Rectal smooth muscle tissue (tissue), 1 donor: ENCODE data around the gene FSTL4.

Source experiments
- H3K27ac ChIP-seq: one replicate; pipeline ENCODE4 v1.7.0; 2013; ENCODE audit warnings: low read depth, low read length, inconsistent platforms
- H3K27me3 ChIP-seq: one replicate; pipeline ENCODE4 v1.7.0; 2013; ENCODE audit warnings: low read length; ENCODE audit not compliant: control insufficient read depth, insufficient read depth
- H3K36me3 ChIP-seq: one replicate; pipeline ENCODE4 v1.7.0; 2013; ENCODE audit warnings: low read length; ENCODE audit not compliant: control insufficient read depth, insufficient read depth
- H3K4me1 ChIP-seq: one replicate; pipeline ENCODE4 v1.7.0; 2013; ENCODE audit warnings: low read length; ENCODE audit not compliant: control insufficient read depth, insufficient read depth
- H3K4me3 ChIP-seq: one replicate; pipeline ENCODE4 v1.7.0; 2013; ENCODE audit warnings: low read length
- H3K9ac ChIP-seq: one replicate; pipeline ENCODE4 v1.7.0; 2013; ENCODE audit warnings: low read length

Gene FSTL4

DNA sequence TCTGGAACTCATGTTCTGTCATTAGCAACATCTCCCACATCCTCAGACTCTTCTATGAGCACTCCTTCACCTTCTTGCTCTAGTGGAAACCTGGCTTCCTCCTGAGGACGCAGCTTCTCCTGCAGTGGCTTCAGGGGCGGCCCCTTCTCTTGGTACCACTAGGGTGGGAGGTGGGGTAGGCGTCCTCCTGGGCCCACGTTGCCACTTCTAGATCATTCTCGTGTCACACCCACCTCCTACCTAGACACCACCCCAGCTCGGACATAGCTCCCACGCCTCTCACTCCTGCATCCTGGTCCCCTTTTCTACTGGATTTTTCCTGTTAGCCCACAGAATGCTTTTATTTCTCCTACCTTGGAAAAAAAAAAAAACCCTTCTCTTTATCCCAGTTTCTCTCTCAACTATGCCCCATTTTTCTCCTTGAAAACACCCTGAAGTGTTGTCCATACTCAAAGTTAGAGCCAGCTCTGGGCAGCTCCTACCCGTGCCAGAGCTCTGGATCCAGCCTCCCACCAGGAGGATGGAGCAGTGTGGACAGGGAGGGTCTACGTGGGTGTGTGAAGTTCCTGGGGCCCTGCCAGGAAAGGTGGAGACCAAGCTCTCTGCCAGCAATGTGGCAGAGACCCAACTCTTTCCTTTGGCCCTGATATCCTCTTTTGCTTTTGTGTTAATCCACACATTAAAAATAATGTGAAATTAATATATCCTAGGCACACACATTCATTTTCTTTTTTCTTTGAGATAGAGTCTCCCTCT, 381.3 kb downstream of the FSTL4 start:
- no peaks in the 10 kb centered on the region for H3K36me3 ChIP-seq
- H3K4me1 ChIP-seq: no peaks in the 10 kb centered on the region
- H3K27me3 ChIP-seq: no peaks in the 10 kb centered on the region
- H3K27ac ChIP-seq: no peak overlapping the region
- H3K4me3 ChIP-seq: no peak overlapping the region
- no peak overlapping the region for H3K9ac ChIP-seq

DNA sequence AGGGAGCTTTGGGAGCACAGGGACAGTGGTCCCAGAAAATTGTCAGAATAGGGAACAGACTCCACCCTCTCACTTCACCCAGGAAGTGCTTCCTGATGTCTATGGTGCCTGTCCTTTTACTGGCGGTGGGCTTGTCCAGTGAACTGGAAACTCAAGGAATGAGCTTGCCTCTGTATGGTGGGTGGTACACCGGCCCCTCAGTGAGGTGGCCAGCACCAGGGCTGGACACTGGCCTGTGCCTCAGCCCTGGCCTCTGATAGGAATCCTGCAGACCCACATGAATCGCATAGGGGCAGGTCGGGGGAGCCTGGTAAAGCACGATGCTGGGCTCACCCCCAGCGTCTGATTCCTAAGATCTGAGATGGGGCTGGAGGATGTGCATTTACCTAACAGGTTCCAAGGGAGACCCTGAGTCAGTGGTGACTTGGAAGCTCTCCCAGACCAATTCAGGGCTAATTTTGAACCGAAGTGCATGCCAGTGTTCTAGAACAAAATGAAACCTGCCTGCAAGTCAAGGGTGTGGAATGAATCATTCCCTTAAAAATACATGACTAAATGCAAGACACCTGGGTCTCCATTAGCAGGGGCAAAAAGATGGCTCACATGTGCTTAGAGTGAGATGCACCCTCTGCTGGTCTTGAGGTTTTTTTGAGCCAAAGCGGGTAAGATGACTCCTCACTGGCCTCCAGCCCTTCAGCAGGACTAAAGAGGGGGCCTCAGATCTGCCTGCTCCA, 382.2 kb downstream of the FSTL4 start:
- Histone ChIP-seq H3K27me3 (no peaks in the 10 kb centered on the region), H3K36me3 (no peaks in the 10 kb centered on the region), H3K27ac (no peak overlapping the region), H3K4me3 (no peak overlapping the region), H3K9ac (no peak overlapping the region), H3K4me1 (no peaks in the 10 kb centered on the region)

DNA sequence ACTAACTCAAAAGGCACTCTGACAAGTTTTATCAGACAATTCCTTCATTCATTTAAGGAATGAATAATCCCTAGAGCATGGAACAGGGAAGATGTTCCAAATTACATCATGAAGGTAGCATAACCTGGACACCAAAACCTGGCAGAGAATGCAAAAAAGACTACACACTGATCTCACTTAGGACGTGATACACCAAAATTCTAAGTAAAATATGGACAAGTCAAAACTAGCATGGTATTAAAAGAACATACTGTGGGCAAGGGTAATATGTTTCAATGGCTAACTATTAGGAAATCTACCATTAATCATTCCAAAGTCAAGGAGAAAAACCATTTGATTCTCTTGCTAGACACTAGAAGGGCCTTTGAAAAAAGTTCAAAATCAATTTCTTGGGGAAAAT, 384.0 kb downstream of the FSTL4 start:
- H3K36me3 ChIP-seq: no peaks in the 10 kb centered on the region
- no peak overlapping the region for H3K4me3 ChIP-seq
- H3K27ac ChIP-seq: no peak overlapping the region
- H3K4me1 ChIP-seq: no peaks in the 10 kb centered on the region
- H3K27me3 ChIP-seq: no peaks in the 10 kb centered on the region
- H3K9ac ChIP-seq: no peak overlapping the region

DNA sequence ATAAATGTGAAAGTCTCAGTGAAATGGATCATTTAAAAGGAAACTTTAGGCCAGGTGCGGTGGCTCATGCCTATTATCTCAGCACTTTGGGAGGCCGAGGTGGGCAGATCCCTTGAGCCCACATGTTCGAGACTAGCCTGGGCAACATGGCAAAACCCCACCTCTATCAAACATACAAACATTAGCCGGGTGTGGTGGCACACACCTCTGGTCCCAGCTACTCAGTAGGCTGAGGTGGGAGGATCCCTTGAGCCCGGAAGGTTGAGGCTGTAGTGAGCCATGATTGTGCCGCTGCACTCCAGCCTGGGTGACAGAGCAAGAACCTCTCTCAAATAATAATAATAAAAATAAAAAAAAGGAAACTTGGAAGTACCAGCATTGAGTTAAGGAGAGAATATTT, 384.4 kb downstream of the FSTL4 start:
- no peaks in the 10 kb centered on the region for H3K4me1 ChIP-seq
- H3K27ac ChIP-seq: no peak overlapping the region
- no peaks in the 10 kb centered on the region for H3K27me3 ChIP-seq
- H3K36me3 ChIP-seq: no peaks in the 10 kb centered on the region
- no peak overlapping the region for H3K4me3 ChIP-seq
- no peak overlapping the region for H3K9ac ChIP-seq

DNA sequence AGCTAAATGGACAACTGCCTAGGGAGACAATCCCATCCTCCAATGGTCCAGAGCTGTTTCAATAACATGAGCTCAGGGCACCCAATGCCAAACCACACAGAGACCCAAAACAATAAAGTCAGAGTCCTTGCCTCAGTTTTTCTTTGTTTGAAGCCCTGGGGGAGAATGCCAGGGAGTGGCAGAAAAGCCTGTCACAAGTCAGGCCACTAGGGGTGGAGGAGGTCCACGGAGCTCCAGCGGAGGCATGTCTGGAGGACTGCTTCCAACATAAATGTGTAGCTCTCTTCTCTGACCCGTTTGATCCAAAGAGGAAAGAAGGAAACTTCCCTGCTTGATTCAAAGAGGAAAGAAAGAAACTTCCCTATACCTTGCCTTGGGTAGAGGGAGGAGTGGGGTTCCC, 385.3 kb downstream of the FSTL4 start:
- Histone ChIP-seq H3K4me1 (no peaks in the 10 kb centered on the region), H3K9ac (no peak overlapping the region), H3K4me3 (no peak overlapping the region), H3K36me3 (no peaks in the 10 kb centered on the region), H3K27ac (no peak overlapping the region), H3K27me3 (no peaks in the 10 kb centered on the region)

DNA sequence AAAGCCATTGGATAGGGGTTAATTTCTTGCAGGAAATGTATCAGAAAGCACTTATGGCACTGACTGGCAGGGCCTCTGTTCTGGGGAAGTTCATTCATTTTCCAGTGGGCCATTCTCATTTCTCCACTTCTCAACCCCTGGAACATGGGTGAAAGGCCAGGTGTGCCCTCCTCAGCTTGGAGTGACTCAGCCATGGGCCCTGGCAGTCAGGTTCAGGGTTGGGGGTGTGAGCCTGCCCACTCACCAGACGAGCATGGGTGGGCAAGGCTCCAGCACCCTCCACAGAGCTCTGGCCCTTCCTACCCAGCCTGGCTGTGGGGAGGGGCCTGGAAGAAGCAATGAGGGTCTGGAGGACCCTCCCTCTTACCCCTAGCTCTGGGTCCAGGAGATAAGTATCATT, 386.2 kb downstream of the FSTL4 start:
- Histone ChIP-seq H3K27me3 (no peaks in the 10 kb centered on the region), H3K9ac (no peak overlapping the region), H3K4me1 (no peaks in the 10 kb centered on the region), H3K27ac (no peak overlapping the region), H3K36me3 (no peaks in the 10 kb centered on the region), H3K4me3 (no peak overlapping the region)

DNA sequence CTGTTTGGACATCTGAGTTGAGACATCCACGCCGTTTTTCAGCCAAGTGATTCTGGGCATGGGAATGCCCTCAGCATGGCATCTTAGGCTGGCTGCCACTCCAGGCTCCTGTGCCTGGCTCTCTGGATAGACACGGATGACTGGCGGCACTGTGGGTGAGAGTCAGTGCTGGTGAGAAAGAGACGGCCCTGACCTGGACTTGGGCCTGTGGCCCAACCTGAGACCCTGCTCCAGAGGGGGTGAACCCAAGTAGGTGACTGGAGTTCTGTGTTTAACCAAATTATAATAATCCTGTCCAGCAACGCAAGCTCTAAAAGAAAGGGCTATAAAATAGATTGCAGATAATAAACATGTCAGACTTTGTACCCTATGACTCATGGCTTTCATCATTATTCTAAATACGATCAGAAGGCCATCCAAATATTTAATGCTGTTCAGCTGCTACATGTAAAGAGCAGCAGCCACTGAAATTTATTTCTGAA, 386.6 kb downstream of the FSTL4 start:
- no peak overlapping the region for H3K27ac ChIP-seq

DNA sequence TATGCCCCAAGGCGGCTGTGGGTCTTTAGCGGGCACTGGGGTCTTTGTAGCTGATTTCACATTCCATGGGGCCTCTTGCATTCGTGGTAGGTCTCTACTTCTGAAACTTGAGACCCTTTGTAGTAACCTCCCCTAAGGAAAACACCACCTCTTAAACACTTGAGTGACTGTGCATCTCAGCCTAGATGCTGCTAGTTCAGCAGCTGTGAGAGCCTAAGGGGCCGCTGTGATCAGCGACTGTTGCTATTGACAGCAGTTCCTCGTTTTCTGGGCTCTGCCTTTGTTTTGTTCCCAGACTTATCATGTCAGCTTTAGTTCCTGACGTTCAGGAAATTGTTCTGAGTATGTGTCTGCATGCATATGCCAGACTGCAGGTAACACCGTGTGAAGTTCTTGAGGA, 389.4 kb downstream of the FSTL4 start:
- no peak overlapping the region for H3K27ac ChIP-seq
- no peaks in the 10 kb centered on the region for H3K27me3 ChIP-seq
- H3K4me3 ChIP-seq: no peak overlapping the region
- no peaks in the 10 kb centered on the region for H3K4me1 ChIP-seq
- H3K36me3 ChIP-seq: no peaks in the 10 kb centered on the region
- no peak overlapping the region for H3K9ac ChIP-seq

More for the DNA sequence above, 386.6 kb downstream of the FSTL4 start:
- Histone ChIP-seq H3K4me3 (no peak overlapping the region), H3K36me3 (no peaks in the 10 kb centered on the region), H3K27me3 (no peaks in the 10 kb centered on the region), H3K9ac (no peak overlapping the region), H3K4me1 (no peaks in the 10 kb centered on the region)

DNA sequence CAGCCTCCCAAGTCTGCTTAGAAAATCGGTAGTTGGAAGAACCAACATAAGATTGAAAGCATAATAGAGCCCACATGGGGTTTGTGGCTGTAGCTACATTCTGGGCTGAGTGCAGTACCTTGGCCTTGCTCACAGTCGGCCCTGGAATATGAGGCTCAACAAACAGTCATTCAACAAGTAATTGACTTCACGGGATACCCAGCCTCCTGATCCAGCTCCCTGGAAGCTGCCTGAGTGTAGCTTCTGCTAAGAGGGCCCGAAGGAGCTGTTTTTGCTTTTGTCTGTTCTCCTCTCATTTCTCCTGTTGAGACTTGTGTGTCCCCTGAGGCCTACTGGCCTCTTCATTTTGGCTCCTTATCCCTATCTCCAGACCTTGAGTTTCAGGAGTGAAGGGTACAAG, 389.8 kb downstream of the FSTL4 start:
- Histone ChIP-seq H3K4me1 (no peaks in the 10 kb centered on the region), H3K9ac (no peak overlapping the region), H3K36me3 (no peaks in the 10 kb centered on the region), H3K27me3 (no peaks in the 10 kb centered on the region), H3K4me3 (no peak overlapping the region), H3K27ac (no peak overlapping the region)

DNA sequence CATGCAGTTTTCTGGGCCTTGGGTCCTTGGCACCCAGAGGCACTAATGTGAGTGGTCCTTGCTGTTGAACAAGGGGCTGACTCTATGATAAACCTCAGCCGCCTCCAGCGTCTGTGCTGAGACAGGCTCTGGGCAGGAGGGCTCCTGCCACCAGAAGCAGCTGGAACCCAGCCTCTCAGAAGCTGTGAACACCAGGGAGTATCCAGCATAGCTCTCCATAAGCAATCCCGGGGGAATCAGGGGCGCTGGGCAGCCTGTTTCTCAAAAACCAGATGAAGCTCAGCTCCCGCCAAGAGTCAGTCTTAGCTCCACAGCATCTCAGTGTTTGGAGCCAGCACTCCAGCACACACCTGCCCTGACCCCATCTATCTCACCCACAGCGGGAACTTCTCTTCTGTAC, 390.3 kb downstream of the FSTL4 start:
- no peak overlapping the region for H3K27ac ChIP-seq
- H3K27me3 ChIP-seq: no peaks in the 10 kb centered on the region
- no peak overlapping the region for H3K4me3 ChIP-seq
- no peak overlapping the region for H3K9ac ChIP-seq
- no peaks in the 10 kb centered on the region for H3K36me3 ChIP-seq
- H3K4me1 ChIP-seq: no peaks in the 10 kb centered on the region

DNA sequence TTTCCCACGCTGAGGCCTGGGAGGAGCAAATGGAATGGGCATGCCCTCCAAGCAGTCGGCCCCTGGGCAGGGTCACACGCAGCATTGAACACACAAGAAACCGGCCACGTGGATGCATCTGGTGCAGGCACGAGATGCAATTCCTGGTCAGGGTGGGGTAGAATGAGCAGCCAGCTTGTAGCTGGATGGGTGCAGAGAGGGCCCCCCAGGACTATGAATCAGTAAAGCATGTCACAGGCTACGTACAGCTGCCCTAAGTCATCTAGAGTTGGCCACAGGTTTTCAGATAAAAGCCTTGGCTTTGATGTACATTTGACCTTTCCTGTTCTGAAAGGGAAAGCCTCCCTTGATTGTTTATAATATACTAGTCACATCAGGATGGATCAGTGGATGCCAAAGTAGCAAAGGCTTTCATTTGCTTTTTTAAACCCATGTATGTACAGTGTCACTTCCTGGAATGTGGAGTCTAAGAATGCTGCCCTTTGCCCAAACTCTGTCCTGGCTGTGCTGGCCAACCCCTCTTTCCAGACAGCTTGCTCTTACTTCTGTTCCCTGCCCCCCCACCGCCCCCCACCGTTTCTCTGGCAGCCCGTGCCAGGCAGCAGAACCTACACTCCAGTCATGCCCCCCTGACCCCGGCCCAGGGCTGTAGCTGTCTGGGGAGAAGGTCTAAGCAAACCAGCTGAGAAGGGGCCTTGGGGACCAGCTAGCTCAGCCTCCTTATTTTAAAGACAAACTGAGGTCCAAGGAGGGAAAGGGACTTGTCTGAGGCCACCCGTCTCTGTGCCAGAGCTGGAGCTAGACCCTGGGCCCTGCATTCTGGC, 391.3 kb downstream of the FSTL4 start:
- no peak overlapping the region for H3K9ac ChIP-seq
- no peak overlapping the region for H3K27ac ChIP-seq
- no peak overlapping the region for H3K4me3 ChIP-seq
- H3K4me1 ChIP-seq: no peaks in the 10 kb centered on the region
- H3K27me3 ChIP-seq: no peaks in the 10 kb centered on the region
- no peaks in the 10 kb centered on the region for H3K36me3 ChIP-seq

DNA sequence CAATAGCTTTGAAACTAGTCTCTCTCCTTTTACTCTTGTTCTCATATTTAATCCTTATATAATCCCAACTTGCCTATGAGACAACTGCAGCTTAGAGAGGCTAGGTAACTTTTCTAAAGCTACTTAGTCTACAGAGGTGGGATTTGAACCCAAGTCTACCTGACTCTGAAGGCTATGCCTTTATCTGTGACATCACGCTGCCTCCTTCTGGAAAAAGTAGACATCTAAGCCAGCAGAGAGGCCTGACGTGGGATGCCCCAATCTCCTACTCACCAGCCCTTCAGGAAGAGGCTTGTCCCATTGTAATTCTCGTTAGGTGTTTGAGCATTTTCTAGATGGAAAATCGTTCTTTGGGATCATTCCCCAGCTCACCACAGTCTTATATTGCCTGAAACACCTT, 393.0 kb downstream of the FSTL4 start:
- Histone ChIP-seq H3K4me1 (no peaks in the 10 kb centered on the region), H3K27me3 (no peaks in the 10 kb centered on the region), H3K36me3 (no peaks in the 10 kb centered on the region), H3K27ac (no peak overlapping the region), H3K9ac (no peak overlapping the region), H3K4me3 (no peak overlapping the region)
